Measurements from ENCODE around the gene SLIT3. TPM values are rescaled to one million over a fixed set of nuclear protein-coding genes. Genes with fewer than 3 reads are reported as not detected.

Gene SLIT3
- total RNA-seq, 1 experiment from 2014 or later, result not detected

GRCh38 chr5:169094586-169095409 is 206.1 kb downstream of the SLIT3 start:
- CTCF ChIA-PET, result no interaction called here
- Histone ChIP-seq H3K4me2 (no peak overlapping the region), H3K4me3 (no peak overlapping the region), H3F3A (ENCODE audit: insufficient read depth, low read depth) (no peaks in the 10 kb centered on the region), H3K27me3 (ENCODE audit: insufficient read depth, low read depth) (peaks cover 26% of the 10 kb centered on the region; the same call in 1 of the 2 replicates), H3K79me2 (ENCODE audit: low read depth) (no peaks in the 10 kb centered on the region), H2AFZ (no peak overlapping the region), H3K4me1 (replicated peaks; ENCODE audit: insufficient read depth) (no peaks in the 10 kb centered on the region), H3K36me3 (ENCODE audit: low read depth) (no peaks in the 10 kb centered on the region), H3K27ac (no peak overlapping the region), H4K20me1 (ENCODE audit: insufficient read depth) (no peaks in the 10 kb centered on the region), H3K9me2 (ENCODE audit: insufficient read depth) (no peaks in the 10 kb centered on the region), H3K9me3 (ENCODE audit: insufficient read depth, low read depth) (no peaks in the 10 kb centered on the region)
- TF ChIP-seq EZH2 (IDR thresholded peaks at IDR 0.05; ENCODE audit: low read depth), result no peak
- TF ChIP-seq CTCF (conservative IDR thresholded peaks at IDR 0.05), result no peak
- no peak for DNase-seq
- POLR2A ChIA-PET (ENCODE audit: unreplicated experiment), result no interaction called here
- intact Hi-C loops (cut with micrococcal nuclease; ENCODE audit: unreplicated experiment), result no loop called here
- no TSS peak for BruUV-seq (replicated peaks)

GRCh38 chr5:169091396-169091980 is 209.5 kb downstream of the SLIT3 start:
- H3K9me2 ChIP-seq (ENCODE audit: insufficient read depth), result no peaks in the 10 kb centered on the region
- no peak overlapping the region for H3K27ac ChIP-seq
- ChIA-PET CTCF (no interaction called here), POLR2A (ENCODE audit: unreplicated experiment) (no interaction called here)
- intact Hi-C loops (cut with micrococcal nuclease; ENCODE audit: unreplicated experiment), result no loop called here
- H3K4me2 ChIP-seq, result no peak overlapping the region
- no peaks in the 10 kb centered on the region for H3K36me3 ChIP-seq (ENCODE audit: low read depth)
- H2AFZ ChIP-seq, result no peak overlapping the region
- DNase-seq, result no peak
- H3K9me3 ChIP-seq (ENCODE audit: insufficient read depth, low read depth), result no peaks in the 10 kb centered on the region
- peaks cover 9% of the 10 kb centered on the region; the same call in 1 of the 2 replicates for H3K27me3 ChIP-seq (ENCODE audit: insufficient read depth, low read depth)
- H3F3A ChIP-seq (ENCODE audit: insufficient read depth, low read depth), result no peaks in the 10 kb centered on the region
- no peaks in the 10 kb centered on the region for H3K79me2 ChIP-seq (ENCODE audit: low read depth)
- H3K4me1 ChIP-seq (replicated peaks; ENCODE audit: insufficient read depth), result no peaks in the 10 kb centered on the region
- H3K4me3 ChIP-seq, result no peak overlapping the region
- H4K20me1 ChIP-seq (ENCODE audit: insufficient read depth), result no peaks in the 10 kb centered on the region
- no peak for TF ChIP-seq EZH2 (IDR thresholded peaks at IDR 0.05; ENCODE audit: low read depth)
- TF ChIP-seq CTCF (conservative IDR thresholded peaks at IDR 0.05), result no peak
- BruUV-seq (replicated peaks), result no TSS peak

- POLR2A ChIA-PET (ENCODE audit: unreplicated experiment), result no interaction called here
- Histone ChIP-seq H3K27me3 (ENCODE audit: insufficient read depth, low read depth) (peaks cover 28% of the 10 kb centered on the region; the same call in 1 of the 2 replicates), H3K79me2 (ENCODE audit: low read depth) (no peaks in the 10 kb centered on the region), H2AFZ (no peak overlapping the region), H3K4me1 (replicated peaks; ENCODE audit: insufficient read depth) (no peaks in the 10 kb centered on the region), H3K9me2 (ENCODE audit: insufficient read depth) (no peaks in the 10 kb centered on the region), H3K4me2 (no peak overlapping the region), H3K4me3 (no peak overlapping the region), H3K27ac (no peak overlapping the region), H3K36me3 (ENCODE audit: low read depth) (no peaks in the 10 kb centered on the region), H3F3A (ENCODE audit: insufficient read depth, low read depth) (no peaks in the 10 kb centered on the region), H4K20me1 (ENCODE audit: insufficient read depth) (no peaks in the 10 kb centered on the region), H3K9me3 (ENCODE audit: insufficient read depth, low read depth) (no peaks in the 10 kb centered on the region)
- intact Hi-C loops (cut with micrococcal nuclease; ENCODE audit: unreplicated experiment), result no loop called here
- DNase-seq, result no peak
- no TSS peak for BruUV-seq (replicated peaks)
- CTCF ChIA-PET, result no interaction called here
- TF ChIP-seq EZH2 (IDR thresholded peaks at IDR 0.05; ENCODE audit: low read depth), result no peak
- no peak for TF ChIP-seq CTCF (conservative IDR thresholded peaks at IDR 0.05)
These were observed 211.6 kb downstream of the SLIT3 start for GRCh38 chr5:169089343-169089742.

All from PC-9 (cell line).